Measurements from ENCODE around the gene DSCAML1. TPM values are rescaled to one million over a fixed set of nuclear protein-coding genes. Genes with fewer than 3 reads are reported as not detected.

The DSCAML1 gene
- total RNA-seq, 4 donors from 2014 or later, result 0.20 to 1.1 (median 0.36) TPM

DNA sequence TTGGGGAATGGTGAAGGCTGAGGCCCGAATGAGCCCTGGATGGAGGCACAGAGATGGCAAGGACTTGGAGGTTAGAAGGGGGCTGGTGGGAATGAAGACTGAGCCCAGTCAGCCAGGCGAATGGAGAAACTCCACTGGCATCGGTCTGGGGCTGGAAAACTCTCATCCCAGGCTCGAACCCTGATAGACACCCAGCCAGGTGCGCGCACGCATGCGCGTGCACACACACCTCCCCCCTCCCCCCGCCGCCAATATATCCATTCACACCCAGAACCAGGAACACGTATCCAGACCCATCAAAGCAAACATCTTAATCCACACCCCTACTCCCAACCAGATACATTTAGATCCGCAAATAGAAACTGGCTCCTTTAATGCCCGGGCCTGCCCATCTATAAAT lies 330.1 kb downstream of the DSCAML1 start:
- Histone ChIP-seq H3K27me3 (no peaks in the 10 kb centered on the region), H3K27ac (no peak overlapping the region), H3K9me3 (no peaks in the 10 kb centered on the region), H3K36me3 (no peaks in the 10 kb centered on the region), H3K4me3 (no peak overlapping the region), H3K4me1 (no peaks in the 10 kb centered on the region)
- no peak for TF ChIP-seq CTCF (IDR thresholded peaks at IDR 0.05)
- no peak for TF ChIP-seq EP300 (IDR thresholded peaks at IDR 0.05)
- no peak for TF ChIP-seq POLR2A (IDR thresholded peaks at IDR 0.05)
- 80 to 88% methylated on average over 14 of the region's 14 CpGs for WGBS, 2 donors
- DNase-seq (ENCODE audit: low spot score in 2 of 2), result no peak

GRCh38 chr11:117465236-117465997 lies 331.6 kb downstream of the DSCAML1 start:
- Histone ChIP-seq H3K27me3 (no peaks in the 10 kb centered on the region), H3K9me3 (no peaks in the 10 kb centered on the region), H3K4me1 (no peaks in the 10 kb centered on the region), H3K36me3 (no peaks in the 10 kb centered on the region), H3K27ac (no peak overlapping the region), H3K4me3 (no peak overlapping the region)
- 74 to 76% methylated on average over 14 of the region's 14 CpGs for WGBS, 2 donors
- TF ChIP-seq EP300 (IDR thresholded peaks at IDR 0.05) (no peak), POLR2A (IDR thresholded peaks at IDR 0.05) (no peak), CTCF (IDR thresholded peaks at IDR 0.05) (no peak)
- DNase-seq (ENCODE audit: low spot score in 2 of 2), result no peak

DNA sequence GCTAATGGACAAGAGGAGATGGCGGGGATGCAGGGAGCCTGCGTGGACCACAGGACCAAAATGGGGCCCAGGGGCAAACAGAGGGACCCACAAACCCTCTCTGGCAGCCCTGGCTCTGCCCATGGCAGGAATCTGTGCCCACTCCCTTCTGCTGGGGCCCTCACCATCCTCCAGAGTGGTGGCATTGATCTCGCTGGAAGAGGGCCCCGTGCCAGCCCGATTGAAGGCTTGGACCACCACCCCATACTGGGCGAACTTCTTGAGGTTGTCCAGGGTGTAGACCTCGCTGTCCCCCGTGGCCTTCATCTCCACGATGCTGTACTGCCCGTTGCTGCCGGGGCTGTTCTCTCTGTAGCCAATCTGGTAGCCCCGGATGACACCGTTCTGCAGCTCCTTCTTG lies 332.2 kb downstream of the DSCAML1 start:
- no peak overlapping the region for H3K4me3 ChIP-seq
- H3K27ac ChIP-seq, result no peak overlapping the region
- no peaks in the 10 kb centered on the region for H3K27me3 ChIP-seq
- TF ChIP-seq CTCF (IDR thresholded peaks at IDR 0.05), result no peak
- no peak for TF ChIP-seq POLR2A (IDR thresholded peaks at IDR 0.05)
- no peak for TF ChIP-seq EP300 (IDR thresholded peaks at IDR 0.05)
- H3K4me1 ChIP-seq, result no peaks in the 10 kb centered on the region
- 89 to 95% methylated on average over 11 to 13 of the region's 13 CpGs for WGBS, 2 donors
- H3K9me3 ChIP-seq, result no peaks in the 10 kb centered on the region
- no peaks in the 10 kb centered on the region for H3K36me3 ChIP-seq
- DNase-seq (ENCODE audit: low spot score in 2 of 2), result no peak

GRCh38 chr11:117462864-117463247 lies 334.2 kb downstream of the DSCAML1 start:
- no peaks in the 10 kb centered on the region for H3K27me3 ChIP-seq
- H3K27ac ChIP-seq, result no peak overlapping the region
- H3K9me3 ChIP-seq, result no peaks in the 10 kb centered on the region
- H3K36me3 ChIP-seq, result no peaks in the 10 kb centered on the region
- no peak overlapping the region for H3K4me3 ChIP-seq
- TF ChIP-seq CTCF (IDR thresholded peaks at IDR 0.05) (no peak), EP300 (IDR thresholded peaks at IDR 0.05) (no peak), POLR2A (IDR thresholded peaks at IDR 0.05) (no peak)
- WGBS, 2 donors, result 72 to 76% methylated on average over 8 of the region's 8 CpGs
- no peak for DNase-seq (ENCODE audit: low spot score in 2 of 2)
- H3K4me1 ChIP-seq, result no peaks in the 10 kb centered on the region

GRCh38 chr11:117462183-117462863 lies 334.7 kb downstream of the DSCAML1 start:
- H3K9me3 ChIP-seq, result no peaks in the 10 kb centered on the region
- no peak overlapping the region for H3K4me3 ChIP-seq
- WGBS, 2 donors, result 79 to 81% methylated on average over 18 of the region's 18 CpGs
- TF ChIP-seq CTCF (IDR thresholded peaks at IDR 0.05) (no peak), EP300 (IDR thresholded peaks at IDR 0.05) (no peak), POLR2A (IDR thresholded peaks at IDR 0.05) (no peak)
- no peak for DNase-seq (ENCODE audit: low spot score in 2 of 2)
- no peaks in the 10 kb centered on the region for H3K27me3 ChIP-seq
- H3K4me1 ChIP-seq, result no peaks in the 10 kb centered on the region
- H3K27ac ChIP-seq, result no peak overlapping the region
- H3K36me3 ChIP-seq, result no peaks in the 10 kb centered on the region

Measured in tibial nerve (tissue), 4 donors.